Gastrocnemius medialis (tissue), 4 donors: Measurements from ENCODE around the gene SNCA.

Source experiments
- CTCF ChIP-seq, 5 experiments: fragments of 450-650 bp in 3 of 5; fragments of 200-600 bp in 2 of 5; sonication (generic) in 2 of 5; IDR thresholded peaks in 4 of 5; conservative IDR thresholded peaks in 1 of 5; 1 replicate in 4 of 5; 2 replicates in 1 of 5; pipeline ENCODE4 v1.5.1; 2016 to 2019; ENCODE audit warnings: antibody characterized with exemption in 5 of 5, mild to moderate bottlenecking in 3 of 5, moderate library complexity in 3 of 5
- POLR2A ChIP-seq, 2 donors: fragments of 450-650 bp; IDR thresholded peaks; one replicate each; pipeline ENCODE4 v1.6.1; 2017; ENCODE audit warnings: antibody characterized with exemption in 2 of 2, mild to moderate bottlenecking in 2 of 2, moderate library complexity in 2 of 2

GRCh38 chr4:89868999-89869589 is 32.1 kb upstream of the SNCA start:
- TF ChIP-seq POLR2A (IDR thresholded peaks at IDR 0.05), result no peak
- peak in 1 of 5 experiments; percentile 18 for TF ChIP-seq CTCF (IDR thresholded peaks at IDR 0.05 in 4 of 5, conservative IDR thresholded peaks at IDR 0.05 in 1 of 5)
